ENCODE results near the gene BMPER. TPM values are rescaled to one million over a fixed set of nuclear protein-coding genes. Genes with fewer than 3 reads are reported as not detected.

Gene BMPER
- polyA plus RNA-seq, 1 donor = 4.9 TPM

DNA sequence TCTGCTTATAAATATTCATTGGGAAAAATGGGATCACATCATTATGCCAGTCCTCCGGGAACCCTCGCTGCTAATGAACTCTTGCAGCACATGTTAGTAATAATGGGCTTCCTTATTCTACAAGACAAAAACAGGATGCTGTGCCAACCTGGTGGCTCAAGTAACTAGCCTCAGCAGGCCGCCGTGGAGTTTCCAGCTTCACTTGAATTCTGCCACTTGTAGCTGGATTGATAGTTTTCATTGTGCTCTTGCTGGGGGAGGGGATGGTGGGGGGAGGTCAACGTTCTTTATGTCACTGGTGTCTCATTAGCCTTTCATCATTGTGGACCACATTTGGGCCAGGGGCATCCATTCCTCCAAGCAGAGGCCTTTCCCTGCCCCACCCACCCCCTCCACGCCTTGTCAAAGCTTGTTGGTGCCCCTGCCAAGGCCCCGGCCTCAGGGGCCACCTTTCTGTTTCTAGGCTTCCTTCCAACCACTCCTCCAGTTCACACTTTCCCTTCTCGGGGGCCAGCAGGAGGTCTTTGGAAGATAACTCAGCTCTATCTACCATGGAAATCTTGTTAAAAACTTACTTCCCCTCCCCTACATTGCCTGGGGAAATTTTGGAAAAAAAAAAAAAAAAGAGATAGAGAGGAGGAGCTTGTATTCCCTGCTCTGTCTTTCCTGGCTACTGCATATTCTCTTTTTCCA, 153.9 kb downstream of the BMPER start:
- H3K27me3 ChIP-seq (ENCODE audit: control insufficient read depth, insufficient read depth, low read length) = no peaks in the 10 kb centered on the region
- H3K4me3 ChIP-seq (ENCODE audit: low read length) = no peak overlapping the region
- no peaks in the 10 kb centered on the region for H3K4me1 ChIP-seq (ENCODE audit: control insufficient read depth, insufficient read depth, low read length)
- H3K27ac ChIP-seq (ENCODE audit: low read length) = no peak overlapping the region
- no CpG with 5 or more reads among the region's 8 CpGs for WGBS (ENCODE audit: insufficient coverage, low lambda C conversion rate)
- DNase-seq = peak in 1 of 2 donors; percentile 5
- H3K9me3 ChIP-seq (ENCODE audit: control insufficient read depth, low read depth, low read length) = no peaks in the 10 kb centered on the region
- no peaks in the 10 kb centered on the region for H3K36me3 ChIP-seq (ENCODE audit: control insufficient read depth, insufficient read depth, low read length)

DNA sequence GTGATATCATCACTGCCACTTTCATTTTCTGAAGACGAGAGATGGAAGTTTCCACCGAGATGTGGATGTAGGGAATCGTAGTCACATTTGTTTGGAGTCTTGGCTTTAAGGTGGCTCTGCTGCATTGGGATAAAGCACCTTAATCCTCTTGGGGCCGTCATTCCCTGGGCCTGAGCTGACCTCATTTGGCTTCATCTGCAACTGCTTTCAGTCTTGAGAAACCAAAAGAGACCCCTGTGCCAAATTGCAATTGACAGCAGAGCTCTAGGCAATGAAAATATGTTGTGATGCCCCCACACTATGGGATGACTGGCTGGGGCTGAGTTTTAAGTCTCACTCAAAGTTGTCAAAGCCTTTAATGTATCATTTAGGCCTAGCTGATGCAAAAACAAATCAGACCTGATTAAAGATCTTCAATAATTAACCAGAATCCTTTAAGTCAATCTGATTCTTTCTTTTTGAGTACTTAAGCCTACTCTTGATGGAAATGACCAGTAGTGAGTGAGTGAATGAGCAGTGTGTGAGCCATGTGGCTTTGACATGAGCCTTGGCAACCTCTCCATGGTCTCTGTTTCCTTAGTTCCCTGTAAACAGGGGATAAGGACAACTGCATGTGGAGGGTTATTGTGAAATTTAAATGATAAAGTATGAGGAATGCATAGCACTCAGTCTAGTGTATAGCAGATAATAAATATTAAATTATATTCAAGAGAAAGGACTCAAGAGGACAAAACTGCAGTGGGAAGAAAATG, 155.0 kb downstream of the BMPER start:
- Histone ChIP-seq H3K27ac (ENCODE audit: low read length) (no peak overlapping the region), H3K4me3 (ENCODE audit: low read length) (no peak overlapping the region), H3K27me3 (ENCODE audit: control insufficient read depth, insufficient read depth, low read length) (no peaks in the 10 kb centered on the region), H3K9me3 (ENCODE audit: control insufficient read depth, low read depth, low read length) (no peaks in the 10 kb centered on the region), H3K36me3 (ENCODE audit: control insufficient read depth, insufficient read depth, low read length) (no peaks in the 10 kb centered on the region), H3K4me1 (ENCODE audit: control insufficient read depth, insufficient read depth, low read length) (no peaks in the 10 kb centered on the region)
- DNase-seq = no peak
- no CpG with 5 or more reads among the region's 4 CpGs for WGBS (ENCODE audit: insufficient coverage, low lambda C conversion rate)

DNA sequence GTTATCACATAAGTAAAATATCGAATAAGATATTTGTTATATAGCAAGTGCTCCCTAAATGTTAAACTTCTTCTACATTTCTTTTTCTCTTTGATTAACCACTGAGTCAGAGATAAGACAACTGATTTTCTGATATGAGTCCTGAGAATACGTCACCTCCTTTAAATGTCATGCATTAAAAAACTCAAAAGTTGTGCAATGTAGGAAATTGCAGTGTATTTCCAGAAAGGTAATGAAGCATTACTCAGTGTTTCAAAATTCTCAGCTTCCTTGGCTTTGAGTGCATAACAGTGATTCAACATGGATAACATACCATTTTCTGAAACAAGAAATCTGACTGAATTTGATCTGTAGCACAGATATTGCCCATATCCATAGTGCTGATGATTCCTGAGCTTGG, 155.8 kb downstream of the BMPER start:
- DNase-seq = no peak
- Histone ChIP-seq H3K4me1 (ENCODE audit: control insufficient read depth, insufficient read depth, low read length) (no peaks in the 10 kb centered on the region), H3K9me3 (ENCODE audit: control insufficient read depth, low read depth, low read length) (no peaks in the 10 kb centered on the region), H3K27ac (ENCODE audit: low read length) (no peak overlapping the region), H3K4me3 (ENCODE audit: low read length) (no peak overlapping the region), H3K36me3 (ENCODE audit: control insufficient read depth, insufficient read depth, low read length) (no peaks in the 10 kb centered on the region), H3K27me3 (ENCODE audit: control insufficient read depth, insufficient read depth, low read length) (no peaks in the 10 kb centered on the region)
- WGBS (ENCODE audit: insufficient coverage, low lambda C conversion rate) = 93% methylated on average over 2 of the region's 2 CpGs

DNA sequence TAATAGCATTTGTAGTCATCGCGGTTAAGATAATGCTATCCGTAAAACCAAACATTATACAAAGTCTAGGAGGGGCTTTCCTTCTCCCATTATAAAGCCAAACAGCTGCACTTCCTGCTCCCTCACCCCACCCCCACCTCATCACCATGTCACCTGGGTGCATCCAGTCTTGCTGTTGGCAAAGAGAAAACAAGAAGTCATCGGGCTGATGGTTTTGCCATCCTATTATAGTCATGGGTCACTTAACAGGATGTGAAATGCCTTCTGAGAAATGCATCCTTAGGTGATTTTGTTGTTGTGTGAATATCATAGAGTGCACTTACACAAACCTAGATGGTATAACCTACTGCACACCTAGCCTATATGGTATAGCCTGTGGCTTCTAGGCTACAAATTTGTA, 157.0 kb downstream of the BMPER start:
- Histone ChIP-seq H3K4me1 (ENCODE audit: control insufficient read depth, insufficient read depth, low read length) (no peaks in the 10 kb centered on the region), H3K4me3 (ENCODE audit: low read length) (no peak overlapping the region), H3K36me3 (ENCODE audit: control insufficient read depth, insufficient read depth, low read length) (no peaks in the 10 kb centered on the region), H3K27me3 (ENCODE audit: control insufficient read depth, insufficient read depth, low read length) (no peaks in the 10 kb centered on the region), H3K27ac (ENCODE audit: low read length) (no peak overlapping the region), H3K9me3 (ENCODE audit: control insufficient read depth, low read depth, low read length) (no peaks in the 10 kb centered on the region)
- DNase-seq = no peak
- no CpG with 5 or more reads among the region's 4 CpGs for WGBS (ENCODE audit: insufficient coverage, low lambda C conversion rate)

DNA sequence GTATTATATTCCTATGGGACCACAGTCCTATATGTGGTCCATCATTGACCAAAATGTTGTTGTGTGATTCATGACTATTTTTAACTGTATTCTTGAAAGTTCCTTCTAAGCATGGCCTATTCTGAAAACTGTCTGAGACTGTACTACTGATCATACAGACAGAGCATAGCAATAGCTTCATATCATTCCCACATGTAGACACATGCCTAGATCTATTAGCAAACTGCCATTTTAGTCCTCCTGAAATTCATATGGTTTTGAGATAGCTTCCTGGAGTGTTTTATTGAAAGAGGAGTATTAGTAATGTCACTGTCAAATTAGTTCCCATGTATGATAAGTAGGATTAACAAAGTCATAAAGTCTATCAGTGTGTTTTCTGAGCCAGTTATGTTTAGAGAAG, 157.5 kb downstream of the BMPER start:
- Histone ChIP-seq H3K9me3 (ENCODE audit: control insufficient read depth, low read depth, low read length) (no peaks in the 10 kb centered on the region), H3K36me3 (ENCODE audit: control insufficient read depth, insufficient read depth, low read length) (no peaks in the 10 kb centered on the region), H3K27ac (ENCODE audit: low read length) (no peak overlapping the region), H3K27me3 (ENCODE audit: control insufficient read depth, insufficient read depth, low read length) (no peaks in the 10 kb centered on the region), H3K4me3 (ENCODE audit: low read length) (no peak overlapping the region), H3K4me1 (ENCODE audit: control insufficient read depth, insufficient read depth, low read length) (no peaks in the 10 kb centered on the region)
- DNase-seq = no peak

DNA sequence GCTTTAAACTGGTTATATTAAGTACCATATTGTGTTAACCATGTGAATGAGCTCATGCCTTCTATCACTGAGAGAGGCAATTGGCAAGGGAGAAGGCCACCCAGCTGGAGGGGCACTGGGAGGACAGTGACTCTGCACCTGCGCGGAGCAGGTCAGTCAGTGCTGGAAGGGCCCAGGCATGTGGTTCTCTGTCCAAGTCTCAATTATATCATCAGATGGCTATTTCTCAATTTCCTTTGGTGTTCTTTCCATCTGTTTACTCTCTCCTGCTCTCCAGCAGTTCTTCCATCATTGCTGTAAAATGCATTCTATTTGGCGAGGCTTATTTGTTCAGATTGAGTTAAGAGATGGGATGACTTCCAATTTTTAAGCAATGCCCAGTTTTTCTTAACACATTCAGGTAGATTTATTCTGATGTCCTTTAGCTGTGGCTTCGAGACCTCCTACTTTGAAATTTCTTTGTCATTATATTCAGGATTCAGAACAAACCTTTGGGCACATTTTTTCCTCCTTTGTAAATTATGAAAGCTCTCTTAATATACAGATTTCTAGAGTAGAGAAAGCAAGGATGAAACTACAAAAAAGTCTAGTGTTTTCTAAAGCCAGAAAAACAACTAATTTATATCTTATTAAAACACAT, 159.3 kb downstream of the BMPER start:
- Histone ChIP-seq H3K27me3 (ENCODE audit: control insufficient read depth, insufficient read depth, low read length) (no peaks in the 10 kb centered on the region), H3K36me3 (ENCODE audit: control insufficient read depth, insufficient read depth, low read length) (no peaks in the 10 kb centered on the region), H3K4me3 (ENCODE audit: low read length) (no peak overlapping the region), H3K27ac (ENCODE audit: low read length) (no peak overlapping the region), H3K9me3 (ENCODE audit: control insufficient read depth, low read depth, low read length) (no peaks in the 10 kb centered on the region), H3K4me1 (ENCODE audit: control insufficient read depth, insufficient read depth, low read length) (no peaks in the 10 kb centered on the region)
- 100% methylated on average over 1 of the region's 4 CpGs for WGBS (ENCODE audit: insufficient coverage, low lambda C conversion rate)
- no peak for DNase-seq

GRCh38 chr7:34066411-34066810, 161.1 kb downstream of the BMPER start:
- no peak for DNase-seq
- Histone ChIP-seq H3K27ac (ENCODE audit: low read length) (no peak overlapping the region), H3K9me3 (ENCODE audit: control insufficient read depth, low read depth, low read length) (no peaks in the 10 kb centered on the region), H3K4me1 (ENCODE audit: control insufficient read depth, insufficient read depth, low read length) (no peaks in the 10 kb centered on the region), H3K27me3 (ENCODE audit: control insufficient read depth, insufficient read depth, low read length) (no peaks in the 10 kb centered on the region), H3K4me3 (ENCODE audit: low read length) (no peak overlapping the region), H3K36me3 (ENCODE audit: control insufficient read depth, insufficient read depth, low read length) (no peaks in the 10 kb centered on the region)
- no CpG with 5 or more reads among the region's 1 CpG for whole genome bisulfite sequencing (ENCODE audit: insufficient coverage, low lambda C conversion rate)

DNA sequence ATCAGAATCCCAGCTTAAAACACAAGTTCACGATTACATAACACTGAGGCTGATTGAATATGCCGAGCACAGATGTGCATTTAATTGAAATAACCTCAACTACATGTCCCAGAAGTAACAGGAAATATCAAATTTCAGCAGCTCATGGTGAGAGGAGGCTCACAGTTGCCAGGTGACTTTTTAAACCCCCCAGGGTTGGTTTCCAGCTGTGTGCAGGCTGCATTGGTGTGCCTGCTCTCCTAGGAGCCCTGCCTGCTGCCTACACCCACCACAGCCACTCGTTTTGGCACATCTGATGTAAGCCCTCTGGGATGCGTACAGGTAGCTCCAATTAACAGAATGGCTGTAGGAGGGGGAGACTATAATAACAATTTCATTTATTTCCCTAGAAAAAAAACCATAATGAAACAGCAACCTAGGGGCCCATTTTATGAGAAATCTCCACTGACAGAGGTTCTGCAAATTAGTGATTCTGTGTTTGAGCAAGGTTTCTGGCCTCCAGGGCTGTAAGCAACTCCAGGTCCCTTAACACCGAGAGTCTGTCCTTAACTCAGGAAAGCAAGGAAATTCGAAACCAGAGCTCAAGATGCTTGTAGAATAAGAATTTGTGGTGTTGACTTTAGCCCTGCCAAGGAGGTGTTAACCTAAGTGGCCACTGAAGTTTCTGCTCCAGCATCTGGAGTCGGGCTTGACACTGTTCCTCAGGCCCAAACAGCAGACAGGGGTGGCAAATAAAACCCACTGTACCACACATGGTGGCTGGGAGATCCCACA, 161.9 kb downstream of the BMPER start:
- no peaks in the 10 kb centered on the region for H3K27me3 ChIP-seq (ENCODE audit: control insufficient read depth, insufficient read depth, low read length)
- H3K4me1 ChIP-seq (ENCODE audit: control insufficient read depth, insufficient read depth, low read length) = no peaks in the 10 kb centered on the region
- H3K9me3 ChIP-seq (ENCODE audit: control insufficient read depth, low read depth, low read length) = no peaks in the 10 kb centered on the region
- no CpG with 5 or more reads among the region's 7 CpGs for WGBS (ENCODE audit: insufficient coverage, low lambda C conversion rate)
- H3K27ac ChIP-seq (ENCODE audit: low read length) = no peak overlapping the region
- H3K36me3 ChIP-seq (ENCODE audit: control insufficient read depth, insufficient read depth, low read length) = no peaks in the 10 kb centered on the region
- DNase-seq = no peak
- no peak overlapping the region for H3K4me3 ChIP-seq (ENCODE audit: low read length)

GRCh38 chr7:34069676-34070075, 164.3 kb downstream of the BMPER start:
- Histone ChIP-seq H3K27ac (ENCODE audit: low read length) (no peak overlapping the region), H3K36me3 (ENCODE audit: control insufficient read depth, insufficient read depth, low read length) (no peaks in the 10 kb centered on the region), H3K27me3 (ENCODE audit: control insufficient read depth, insufficient read depth, low read length) (no peaks in the 10 kb centered on the region), H3K9me3 (ENCODE audit: control insufficient read depth, low read depth, low read length) (no peaks in the 10 kb centered on the region), H3K4me1 (ENCODE audit: control insufficient read depth, insufficient read depth, low read length) (no peaks in the 10 kb centered on the region), H3K4me3 (ENCODE audit: low read length) (no peak overlapping the region)
- 80% methylated on average over 2 of the region's 2 CpGs for WGBS (ENCODE audit: insufficient coverage, low lambda C conversion rate)
- peak in 1 of 2 donors; percentile 24 for DNase-seq
